ENCODE results near the gene CDKN1A. TPM values are rescaled to one million over a fixed set of nuclear protein-coding genes. Genes with fewer than 3 reads are reported as not detected.
"Not testable (repeated sequence)": the region's sequence is repeated elsewhere in the genome, so short reads cannot be mapped to it uniquely, and the experiment has no call there.

The CDKN1A gene
- total and polyA plus RNA-seq, 9 of the 15 experiments (the other 6 are each of a cell fraction or from before 2014, with no cell fraction given) = 0.25 to 8.1 (median 5.1) TPM

DNA sequence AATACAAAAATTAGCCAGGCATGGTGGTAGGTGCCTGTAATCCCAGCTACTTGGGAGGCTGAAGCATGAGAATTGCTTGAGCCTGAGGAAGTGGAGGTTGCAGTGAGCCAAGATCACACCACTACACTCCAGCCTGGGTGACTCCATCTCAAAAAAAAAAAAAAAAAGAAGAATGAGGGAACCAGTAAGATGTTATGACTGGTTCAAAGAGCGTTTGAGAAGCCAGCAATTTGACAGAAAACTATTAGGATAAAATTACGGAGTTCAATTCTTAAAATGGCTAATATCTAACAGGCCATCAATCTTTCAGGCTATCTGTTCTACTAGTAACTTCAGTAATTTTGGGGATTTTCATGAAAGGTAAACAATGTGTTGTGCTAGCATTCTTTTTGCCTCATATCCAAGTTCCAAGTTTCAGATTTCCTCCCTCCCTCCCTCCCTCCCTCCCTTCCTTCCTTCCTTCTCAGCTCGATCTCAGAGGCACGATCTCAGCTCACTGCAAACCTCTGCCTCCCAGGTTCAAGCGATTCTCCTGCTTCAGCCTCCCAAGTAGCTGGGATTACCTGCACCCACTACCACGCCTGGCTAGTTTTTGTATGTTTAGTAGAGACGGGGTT is 26.6 kb downstream of the CDKN1A start:
- POLR2A ChIA-PET = interaction anchor here (0.6 to 1.4 kb wide), 4 partner anchors 19 to 293 kb away, joined by 3 to 5 read pairs (median 4); no protein-coding TSS in a partner anchor
- H3K9me1 ChIP-seq (ENCODE audit: control insufficient read depth, insufficient read depth, low read length); H3K36me3 ChIP-seq (ENCODE audit: control insufficient read depth, insufficient read depth, low read length); H3K9ac ChIP-seq (ENCODE audit: insufficient read depth in 1 of 2, low read depth in 2 of 2, low read length in 2 of 2); CTCF ChIA-PET (ENCODE audit: low intra/inter-chr PET ratio); BruUV-seq (replicated peaks); H3K9me3 ChIP-seq (replicated peaks; ENCODE audit: control insufficient read depth, insufficient read depth, low read depth, low read length); H3K4me1 ChIP-seq (replicated peaks in 1 of 2; ENCODE audit: control insufficient read depth in 2 of 2, insufficient read depth in 2 of 2, low read length in 2 of 2); in situ Hi-C loops (cut with MboI); H4K20me1 ChIP-seq (replicated peaks; ENCODE audit: control insufficient read depth, insufficient read depth, low read length); FAIRE-seq; H3K79me2 ChIP-seq (ENCODE audit: control insufficient read depth, insufficient read depth, low read length); DNase-seq (ENCODE audit: extremely low read depth in 1 of 4, low spot score in 3 of 4); ATAC-seq; H3K27ac ChIP-seq (ENCODE audit: extremely low read depth, low read depth, low read length); H3K4me3 ChIP-seq; H2AFZ ChIP-seq (ENCODE audit: low read depth, low read length); H3K4me2 ChIP-seq (ENCODE audit: insufficient read depth, low read length): not testable (repeated sequence)
- 3% methylated on average over 7 of the region's 7 CpGs for WGBS (ENCODE audit: insufficient coverage, low coverage, missing lambda C conversion rate)
- intact Hi-C loops (cut with micrococcal nuclease) = loop anchor here (5.0 kb wide), 1 partner anchor 88 kb away; no protein-coding TSS in a partner anchor
- peaks cover 31 to 55% of the 10 kb centered on the region in 2 experiments for H3K27me3 ChIP-seq (ENCODE audit: control insufficient read depth in 2 of 2, insufficient read depth in 2 of 2, low read length in 2 of 2)

DNA sequence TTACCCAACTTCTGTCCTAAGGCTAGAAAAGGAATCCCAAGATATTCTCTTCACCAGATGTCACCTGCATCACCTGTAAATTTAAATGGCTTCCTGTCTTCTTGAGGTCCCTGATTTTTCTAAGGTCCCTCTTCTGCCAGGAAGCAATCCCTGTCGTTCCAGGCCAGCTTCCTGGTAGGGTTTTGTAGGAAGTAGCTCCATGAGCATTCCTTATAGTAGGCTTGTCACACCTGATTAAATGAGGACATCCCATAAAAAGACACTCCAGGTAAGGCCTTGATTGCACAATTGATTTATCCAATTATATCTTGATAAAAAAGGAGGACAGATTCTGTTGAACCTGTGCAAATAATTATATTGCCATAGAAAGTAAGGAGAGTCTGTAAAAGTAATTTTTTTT is 27.8 kb downstream of the CDKN1A start:
- Histone ChIP-seq H3K4me1 (replicated peaks in 1 of 2; ENCODE audit: control insufficient read depth in 2 of 2, insufficient read depth in 2 of 2, low read length in 2 of 2) (peaks cover 0 to 5% of the 10 kb centered on the region in 2 experiments; a peak in 2 of 5 replicates), H3K9ac (ENCODE audit: insufficient read depth in 1 of 2, low read depth in 2 of 2, low read length in 2 of 2) (no peak overlapping the region), H4K20me1 (replicated peaks; ENCODE audit: control insufficient read depth, insufficient read depth, low read length) (no peaks in the 10 kb centered on the region), H3K36me3 (ENCODE audit: control insufficient read depth, insufficient read depth, low read length) (no peaks in the 10 kb centered on the region), H3K9me3 (replicated peaks; ENCODE audit: control insufficient read depth, insufficient read depth, low read depth, low read length) (no peaks in the 10 kb centered on the region), H3K27ac (ENCODE audit: extremely low read depth, low read depth, low read length) (no peak overlapping the region), H3K27me3 (ENCODE audit: control insufficient read depth in 2 of 2, insufficient read depth in 2 of 2, low read length in 2 of 2) (peaks cover 31 to 61% of the 10 kb centered on the region in 2 experiments), H3K79me2 (ENCODE audit: control insufficient read depth, insufficient read depth, low read length) (no peaks in the 10 kb centered on the region), H2AFZ (ENCODE audit: low read depth, low read length) (no peak overlapping the region), H3K4me3 (no peak overlapping the region), H3K9me1 (ENCODE audit: control insufficient read depth, insufficient read depth, low read length) (peaks cover 3% of the 10 kb centered on the region), H3K4me2 (ENCODE audit: insufficient read depth, low read length) (no peak overlapping the region)
- CTCF ChIA-PET (ENCODE audit: low intra/inter-chr PET ratio) = no interaction called here
- WGBS (ENCODE audit: insufficient coverage, low coverage, missing lambda C conversion rate) = 4% methylated on average over 1 of the region's 1 CpG
- no peak for FAIRE-seq
- POLR2A ChIA-PET = interaction anchor here (0.6 to 1.4 kb wide), 2 partner anchors 18 to 168 kb away, joined by 4 to 5 read pairs; partner anchors contain the start of gene PPIL1
- BruUV-seq (replicated peaks) = no TSS peak
- in situ Hi-C loops (cut with MboI) = no loop called here
- no peak for DNase-seq (ENCODE audit: extremely low read depth in 1 of 4, low spot score in 3 of 4)
- ATAC-seq = no peak
- TF ChIP-seq CEBPB (tag; IDR thresholded peaks at IDR 0.05) = peak; percentile 42
- TF ChIP-seq CEBPZ (IDR thresholded peaks at IDR 0.05; ENCODE audit: borderline replicate concordance, low read depth, low read length) = no peak
- no peak for TF ChIP-seq BACH1 (tag; IDR thresholded peaks at IDR 0.05)
- TF ChIP-seq GTF2F1 (IDR thresholded peaks at IDR 0.05; ENCODE audit: low read depth, low read length) = no peak
- intact Hi-C loops (cut with micrococcal nuclease) = no loop called here

All from K562 (cell line).